ENCODE data around the gene SPSB4.

SPSB4 gene

GRCh38 chr3:141089339-141090152 is 38.4 kb downstream of the SPSB4 start:
- H3K27me3 ChIP-seq = no peaks in the 10 kb centered on the region
- no peak overlapping the region for H3K27ac ChIP-seq
- H3K36me3 ChIP-seq = no peaks in the 10 kb centered on the region
- peaks cover 0 to 12% of the 10 kb centered on the region in 2 experiments for H3K4me1 ChIP-seq (ENCODE audit: control insufficient read depth in 1 of 2, insufficient read depth in 1 of 2, low read depth in 1 of 2, low read length in 1 of 2)
- no peaks in the 10 kb centered on the region for H3K9me3 ChIP-seq
- H3K4me3 ChIP-seq (ENCODE audit: low read depth in 1 of 2, low read length in 1 of 2) = no peak overlapping the region
- no peak for TF ChIP-seq CTCF (IDR thresholded peaks at IDR 0.05)

GRCh38 chr3:141091426-141091825 is 40.3 kb downstream of the SPSB4 start:
- H3K27ac ChIP-seq = no peak overlapping the region
- peaks cover 0 to 12% of the 10 kb centered on the region in 2 experiments for H3K4me1 ChIP-seq (ENCODE audit: control insufficient read depth in 1 of 2, insufficient read depth in 1 of 2, low read depth in 1 of 2, low read length in 1 of 2)
- H3K9me3 ChIP-seq = no peaks in the 10 kb centered on the region
- H3K4me3 ChIP-seq (ENCODE audit: low read depth in 1 of 2, low read length in 1 of 2) = no peak overlapping the region
- H3K36me3 ChIP-seq = no peaks in the 10 kb centered on the region
- H3K27me3 ChIP-seq = no peaks in the 10 kb centered on the region
- no peak for TF ChIP-seq CTCF (IDR thresholded peaks at IDR 0.05)

- H3K4me1 ChIP-seq (ENCODE audit: control insufficient read depth in 1 of 2, insufficient read depth in 1 of 2, low read depth in 1 of 2, low read length in 1 of 2) = peaks cover 0 to 12% of the 10 kb centered on the region in 2 experiments
- H3K27ac ChIP-seq = no peak overlapping the region
- TF ChIP-seq CTCF (IDR thresholded peaks at IDR 0.05) = no peak
- no peaks in the 10 kb centered on the region for H3K36me3 ChIP-seq
- H3K27me3 ChIP-seq = no peaks in the 10 kb centered on the region
- H3K9me3 ChIP-seq = no peaks in the 10 kb centered on the region
- no peak overlapping the region for H3K4me3 ChIP-seq (ENCODE audit: low read depth in 1 of 2, low read length in 1 of 2)
Measured at GRCh38 chr3:141092663-141093062, 41.5 kb downstream of the SPSB4 start.

- H3K4me3 ChIP-seq (ENCODE audit: low read depth in 1 of 2, low read length in 1 of 2) = no peak overlapping the region
- no peaks in the 10 kb centered on the region for H3K27me3 ChIP-seq
- no peak overlapping the region for H3K27ac ChIP-seq
- no peaks in the 10 kb centered on the region for H3K36me3 ChIP-seq
- TF ChIP-seq CTCF (IDR thresholded peaks at IDR 0.05) = no peak
- no peaks in the 10 kb centered on the region for H3K9me3 ChIP-seq
- H3K4me1 ChIP-seq (ENCODE audit: control insufficient read depth in 1 of 2, insufficient read depth in 1 of 2, low read depth in 1 of 2, low read length in 1 of 2) = peaks cover 0 to 12% of the 10 kb centered on the region in 2 experiments
Measured at GRCh38 chr3:141093397-141093796, 42.2 kb downstream of the SPSB4 start.

GRCh38 chr3:141093971-141094684 is 43.0 kb downstream of the SPSB4 start:
- Histone ChIP-seq H3K4me1 (ENCODE audit: control insufficient read depth in 1 of 2, insufficient read depth in 1 of 2, low read depth in 1 of 2, low read length in 1 of 2) (peaks cover 0 to 11% of the 10 kb centered on the region in 2 experiments), H3K4me3 (ENCODE audit: low read depth in 1 of 2, low read length in 1 of 2) (no peak overlapping the region), H3K9me3 (no peaks in the 10 kb centered on the region), H3K27ac (no peak overlapping the region), H3K27me3 (no peaks in the 10 kb centered on the region), H3K36me3 (no peaks in the 10 kb centered on the region)
- no peak for TF ChIP-seq CTCF (IDR thresholded peaks at IDR 0.05)

Measured in neutrophil (primary cell).